Inferior parietal cortex (tissue), 1 donor: ENCODE data around the gene FAM156A.
"Not testable (repeated sequence)": the region's sequence is repeated elsewhere in the genome, so short reads cannot be mapped to it uniquely, and the experiment has no call there.

Experiments
- DNase-seq: peaks from one replicate; pipeline ENCODE4 v3.0.0-alpha.2; 2016; ENCODE audit errors: extremely low spot score

Gene FAM156A

GRCh38 chrX:52966993-52967738, 8.8 kb upstream of the FAM156A start:
- not testable (repeated sequence) for DNase-seq

GRCh38 chrX:52958961-52959360, 643 bp upstream of the FAM156A start:
- DNase-seq = not testable (repeated sequence)

- not testable (repeated sequence) for DNase-seq
These were observed 8.4 kb downstream of the FAM156A start for GRCh38 chrX:52949884-52950283.

GRCh38 chrX:52949325-52949724, 9.0 kb downstream of the FAM156A start:
- not testable (repeated sequence) for DNase-seq

GRCh38 chrX:52948265-52948664, 10.1 kb downstream of the FAM156A start:
- not testable (repeated sequence) for DNase-seq

- DNase-seq = not testable (repeated sequence)
These were observed 10.8 kb downstream of the FAM156A start for GRCh38 chrX:52947501-52947900.

GRCh38 chrX:52945838-52946494, 12.4 kb downstream of the FAM156A start:
- DNase-seq = not testable (repeated sequence)

GRCh38 chrX:52941728-52942127, 16.6 kb downstream of the FAM156A start:
- DNase-seq = not testable (repeated sequence)

GRCh38 chrX:52940704-52941103, 17.6 kb downstream of the FAM156A start:
- not testable (repeated sequence) for DNase-seq

- DNase-seq = not testable (repeated sequence)
These were observed 22.9 kb downstream of the FAM156A start for GRCh38 chrX:52935470-52935784.

- peak; percentile 87 for DNase-seq
These were observed 23.4 kb downstream of the FAM156A start for GRCh38 chrX:52934704-52935469.

- no peak for DNase-seq
These were observed 24.2 kb downstream of the FAM156A start for GRCh38 chrX:52933976-52934703.

GRCh38 chrX:52933213-52933612, 25.1 kb downstream of the FAM156A start:
- DNase-seq = no peak

- DNase-seq = not testable (repeated sequence)
These were observed 28.1 kb downstream of the FAM156A start for GRCh38 chrX:52930214-52930613.

- no peak for DNase-seq
These were observed 34.5 kb downstream of the FAM156A start for GRCh38 chrX:52923781-52924241.

- not testable (repeated sequence) for DNase-seq
These were observed 43.6 kb downstream of the FAM156A start for GRCh38 chrX:52914704-52915103.

GRCh38 chrX:52913681-52914080, 44.6 kb downstream of the FAM156A start:
- DNase-seq = not testable (repeated sequence)

GRCh38 chrX:52909313-52909969, 48.9 kb downstream of the FAM156A start:
- not testable (repeated sequence) for DNase-seq

GRCh38 chrX:52907900-52908299, 50.4 kb downstream of the FAM156A start:
- DNase-seq = not testable (repeated sequence)

- DNase-seq = not testable (repeated sequence)
These were observed 51.2 kb downstream of the FAM156A start for GRCh38 chrX:52907137-52907536.

GRCh38 chrX:52906072-52906471, 52.2 kb downstream of the FAM156A start:
- DNase-seq = not testable (repeated sequence)
